Cardiac muscle cell (in vitro differentiated cells and primary cell): ENCODE data around the gene RPS6KA5. TPM values are rescaled to one million over a fixed set of nuclear protein-coding genes. Genes with fewer than 3 reads are reported as not detected.

Experiments used
- DNase-seq, 2 donors: peaks; one replicate each; pipeline versions ENCODE4 v3.0.0 to v3.0.0-alpha.2; 2010 to 2017; ENCODE audit warnings: low read depth in 1 of 2, low spot score in 1 of 2
- H3K27ac ChIP-seq: fragments of 200-600 bp; sonication (generic); 2 replicates; pipeline ENCODE4 v1.5.1; 2016
- H3K27me3 ChIP-seq: fragments of 200-600 bp; sonication (generic); 2 replicates; pipeline ENCODE4 v1.6.0; 2016; ENCODE audit warnings: control low read depth
- H3K36me3 ChIP-seq: fragments of 200-600 bp; sonication (generic); 2 replicates; pipeline ENCODE4 v1.5.1; 2016; ENCODE audit warnings: control low read depth
- H3K4me1 ChIP-seq: fragments of 200-600 bp; sonication (generic); 2 replicates; pipeline ENCODE4 v1.8.1; 2017; ENCODE audit warnings: low read depth, mild to moderate bottlenecking, mixed run types
- H3K4me3 ChIP-seq: fragments of 200-600 bp; sonication (generic); 2 replicates; pipeline ENCODE4 v1.5.1; 2016; ENCODE audit warnings: mild to moderate bottlenecking
- H3K9me3 ChIP-seq: fragments of 200-600 bp; sonication (generic); 2 replicates; pipeline ENCODE4 v1.5.1; 2017; ENCODE audit warnings: low read depth, mild to moderate bottlenecking, control low read depth
- polyA plus RNA-seq: library from polyadenylated mRNA; unstranded; fragments of >200 nt; fragmentation: Nextera tagmentation; extraction: Ambion mirVana; gene quantifications from 2 replicates; pipeline ENCODE4 v1.2.1, GENCODE V29; 2016
- total RNA-seq: library from RNA; depleted of rRNA; stranded (reverse); fragments of >200 nt; gene quantifications from 2 replicates; pipeline ENCODE4 v1.2.3, GENCODE V29; 2016
- TF ChIP-seq, protein P1 (sequence below): IDR thresholded peaks from 2 replicates; pipeline ENCODE4 v1.5.1; 2012; ENCODE audit warnings: low read depth, mild to moderate bottlenecking, low read length

Gene RPS6KA5
- total and polyA plus RNA-seq, 2 experiments from 2014 or later: 3.3 to 10.9 TPM

DNA sequence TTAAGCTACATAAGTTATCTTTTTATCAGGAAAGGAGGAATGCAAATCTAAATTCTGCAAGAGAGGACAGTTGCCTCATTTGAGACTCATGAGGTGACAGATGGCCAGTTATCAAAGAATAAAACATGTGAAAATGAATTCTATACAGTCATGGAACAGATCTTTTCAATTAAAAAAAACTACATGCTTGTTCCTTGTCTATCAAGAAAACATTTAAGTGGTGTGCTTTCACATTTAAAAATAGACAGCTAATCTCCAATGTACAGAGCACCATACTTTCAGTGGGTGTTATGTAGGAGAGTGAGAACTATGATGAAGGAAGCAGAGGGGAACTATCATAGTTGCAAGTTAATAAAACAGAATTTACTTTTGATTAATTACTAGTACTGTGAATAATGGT, 167.5 kb downstream of the RPS6KA5 start:
- Histone ChIP-seq H3K9me3 (no peaks in the 10 kb centered on the region), H3K4me3 (no peak overlapping the region), H3K27me3 (no peaks in the 10 kb centered on the region), H3K27ac (no peak overlapping the region), H3K36me3 (no peaks in the 10 kb centered on the region), H3K4me1 (peaks cover 25% of the 10 kb centered on the region)
- TF ChIP-seq, protein P1, sequence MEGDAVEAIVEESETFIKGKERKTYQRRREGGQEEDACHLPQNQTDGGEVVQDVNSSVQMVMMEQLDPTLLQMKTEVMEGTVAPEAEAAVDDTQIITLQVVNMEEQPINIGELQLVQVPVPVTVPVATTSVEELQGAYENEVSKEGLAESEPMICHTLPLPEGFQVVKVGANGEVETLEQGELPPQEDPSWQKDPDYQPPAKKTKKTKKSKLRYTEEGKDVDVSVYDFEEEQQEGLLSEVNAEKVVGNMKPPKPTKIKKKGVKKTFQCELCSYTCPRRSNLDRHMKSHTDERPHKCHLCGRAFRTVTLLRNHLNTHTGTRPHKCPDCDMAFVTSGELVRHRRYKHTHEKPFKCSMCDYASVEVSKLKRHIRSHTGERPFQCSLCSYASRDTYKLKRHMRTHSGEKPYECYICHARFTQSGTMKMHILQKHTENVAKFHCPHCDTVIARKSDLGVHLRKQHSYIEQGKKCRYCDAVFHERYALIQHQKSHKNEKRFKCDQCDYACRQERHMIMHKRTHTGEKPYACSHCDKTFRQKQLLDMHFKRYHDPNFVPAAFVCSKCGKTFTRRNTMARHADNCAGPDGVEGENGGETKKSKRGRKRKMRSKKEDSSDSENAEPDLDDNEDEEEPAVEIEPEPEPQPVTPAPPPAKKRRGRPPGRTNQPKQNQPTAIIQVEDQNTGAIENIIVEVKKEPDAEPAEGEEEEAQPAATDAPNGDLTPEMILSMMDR: no peak
- no peak for DNase-seq

DNA sequence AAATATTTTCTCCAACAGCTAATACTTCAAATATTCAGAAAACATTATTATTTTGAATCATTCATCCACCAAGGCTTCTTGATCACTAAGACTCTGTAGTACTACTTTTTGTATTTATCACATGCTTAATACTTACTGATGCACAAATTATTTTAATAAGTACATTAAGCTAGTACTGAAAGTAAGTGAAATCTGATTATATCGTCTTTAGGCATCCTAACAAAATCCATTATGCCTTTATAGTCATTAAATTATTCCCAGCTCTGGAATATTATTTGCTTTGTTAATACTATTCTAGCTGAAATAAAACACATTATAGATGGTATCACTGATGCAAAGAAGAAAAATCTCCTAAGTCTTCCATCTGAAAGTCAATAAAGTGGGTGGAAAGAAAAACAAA, 169.1 kb downstream of the RPS6KA5 start:
- H3K9me3 ChIP-seq: no peaks in the 10 kb centered on the region
- H3K4me3 ChIP-seq: no peak overlapping the region
- no peaks in the 10 kb centered on the region for H3K36me3 ChIP-seq
- TF ChIP-seq, protein P1: no peak
- no peak for DNase-seq
- H3K27ac ChIP-seq: no peak overlapping the region
- no peaks in the 10 kb centered on the region for H3K27me3 ChIP-seq
- peaks cover 25% of the 10 kb centered on the region for H3K4me1 ChIP-seq

DNA sequence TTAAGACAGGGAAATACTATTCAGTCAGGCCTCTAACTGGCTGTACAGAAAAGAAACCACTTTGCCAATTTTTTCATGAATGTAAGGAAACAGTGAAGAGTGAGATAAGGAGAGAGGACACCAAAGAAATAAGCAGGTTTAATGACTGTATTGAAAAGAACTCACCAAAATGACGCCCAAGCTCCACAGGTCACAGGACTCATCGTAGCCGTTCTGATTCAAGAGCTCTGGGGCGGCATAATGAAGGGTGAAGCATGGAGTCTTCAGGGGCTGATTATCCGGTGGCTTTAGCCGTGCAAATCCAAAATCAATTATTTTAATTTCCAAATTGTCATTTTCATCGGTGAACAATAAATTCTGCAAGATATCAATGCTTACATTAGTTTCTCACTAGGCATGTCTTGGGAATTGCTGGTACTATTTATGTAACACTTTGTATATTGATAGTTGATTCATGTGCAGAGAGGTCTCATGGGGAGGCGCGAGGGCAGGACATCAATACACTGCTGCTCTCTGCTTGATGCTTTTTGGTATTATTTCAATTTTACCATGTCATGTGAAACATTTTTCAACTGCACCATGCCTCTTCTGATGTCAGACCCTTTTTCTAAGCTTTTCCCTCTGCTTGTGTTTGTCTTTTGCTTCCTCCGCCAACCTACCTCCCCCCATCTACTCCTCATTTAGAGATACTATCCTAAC, 170.0 kb downstream of the RPS6KA5 start:
- Histone ChIP-seq H3K36me3 (no peaks in the 10 kb centered on the region), H3K27ac (no peak overlapping the region), H3K27me3 (no peaks in the 10 kb centered on the region), H3K4me1 (peaks cover 25% of the 10 kb centered on the region), H3K4me3 (no peak overlapping the region), H3K9me3 (no peaks in the 10 kb centered on the region)
- TF ChIP-seq, protein P1: no peak
- no peak for DNase-seq

DNA sequence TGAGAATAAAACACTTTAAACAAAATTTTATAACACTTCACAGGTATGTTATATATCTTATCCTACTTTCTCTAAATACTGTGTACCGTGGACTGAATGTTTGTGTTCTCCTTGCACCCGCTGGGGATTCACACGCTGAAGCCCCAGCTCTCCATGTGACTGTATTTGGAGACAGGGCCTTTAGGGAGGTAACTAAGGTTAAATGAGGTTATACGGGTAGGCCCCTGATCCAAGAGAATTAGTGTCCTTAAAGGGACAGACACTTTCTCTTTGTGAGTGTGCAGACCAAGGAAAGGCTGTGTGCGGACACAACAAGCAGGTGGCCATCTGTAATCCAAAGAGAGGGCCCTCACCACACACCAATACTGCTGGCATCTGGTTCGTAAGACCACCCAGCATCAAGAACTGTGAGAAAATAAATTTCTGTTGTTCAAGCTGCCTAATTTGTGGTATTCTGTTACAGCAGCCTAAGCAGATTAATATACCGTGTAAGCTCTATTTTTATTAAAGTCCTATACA, 174.1 kb downstream of the RPS6KA5 start:
- H3K27ac ChIP-seq: no peak overlapping the region
- DNase-seq: no peak
- no peaks in the 10 kb centered on the region for H3K27me3 ChIP-seq
- no peaks in the 10 kb centered on the region for H3K36me3 ChIP-seq
- H3K9me3 ChIP-seq: no peaks in the 10 kb centered on the region
- TF ChIP-seq, protein P1: no peak
- no peak overlapping the region for H3K4me3 ChIP-seq
- no peaks in the 10 kb centered on the region for H3K4me1 ChIP-seq

DNA sequence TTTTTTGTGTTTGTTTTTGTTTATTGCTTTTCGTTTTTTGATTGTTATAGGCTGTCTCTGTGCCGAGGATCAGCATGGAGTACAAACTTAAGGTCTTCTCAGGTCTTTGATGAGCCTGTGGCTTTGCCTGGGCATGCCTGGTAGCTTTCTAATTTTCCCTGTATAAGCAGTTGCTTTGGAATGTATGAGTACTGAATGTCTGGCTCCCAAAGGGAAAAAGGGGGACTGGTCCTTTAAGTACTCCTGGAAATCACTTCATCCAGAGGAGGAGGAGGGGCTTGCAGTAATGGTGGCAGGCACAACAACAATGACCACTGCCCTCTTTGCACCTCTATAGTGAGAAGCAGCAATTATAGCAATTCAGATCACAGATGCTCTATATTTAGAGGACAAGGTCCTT, 176.7 kb downstream of the RPS6KA5 start:
- Histone ChIP-seq H3K27ac (no peak overlapping the region), H3K4me1 (no peaks in the 10 kb centered on the region), H3K4me3 (no peak overlapping the region), H3K36me3 (no peaks in the 10 kb centered on the region), H3K27me3 (no peaks in the 10 kb centered on the region), H3K9me3 (no peaks in the 10 kb centered on the region)
- no peak for DNase-seq
- TF ChIP-seq, protein P1: no peak
